Keratinocyte (primary cell): ENCODE data around the gene LHFPL6. TPM values are rescaled to one million over a fixed set of nuclear protein-coding genes. Genes with fewer than 3 reads are reported as not detected.

Experiments used
- DNase-seq: peaks from one replicate; pipeline ENCODE4 v3.0.0-alpha.2; 2011; ENCODE audit warnings: low read depth, missing footprints, low spot score
- FAIRE-seq: peaks from 2 replicates; lab custom pipeline; 2011; peaks lifted over from hg19 to GRCh38; lab: Jason Lieb, UNC
- H2AFZ ChIP-seq: 2 replicates; pipeline ENCODE4 v1.6.0; 2012; ENCODE audit warnings: low read length, control low read depth, inconsistent platforms; ENCODE audit not compliant: control insufficient read depth
- H3K27ac ChIP-seq: 2 replicates; pipeline ENCODE4 v1.5.1; 2011; ENCODE audit warnings: low read length; ENCODE audit not compliant: control insufficient read depth, insufficient read depth
- H3K27me3 ChIP-seq: 3 replicates; pipeline ENCODE4 v1.6.0; 2011; ENCODE audit warnings: low read length; ENCODE audit not compliant: control insufficient read depth, insufficient read depth; ENCODE audit errors: extremely low read depth
- H3K36me3 ChIP-seq, 2 experiments: 2 replicates in 1 of 2; 3 replicates in 1 of 2; pipeline ENCODE4 v1.5.1; 2011; ENCODE audit warnings: low read length in 2 of 2, mild to moderate bottlenecking in 1 of 2; ENCODE audit not compliant: control insufficient read depth in 2 of 2, insufficient read depth in 2 of 2; ENCODE audit errors: extremely low read depth in 1 of 2
- H3K4me1 ChIP-seq: 3 replicates; pipeline ENCODE4 v1.5.1; 2011; ENCODE audit warnings: low read length; ENCODE audit not compliant: control insufficient read depth, insufficient read depth; ENCODE audit errors: extremely low read depth
- H3K4me2 ChIP-seq: 3 replicates; pipeline ENCODE4 v1.6.0; 2011; ENCODE audit warnings: low read depth, low read length; ENCODE audit not compliant: control insufficient read depth, insufficient read depth; ENCODE audit errors: extremely low read depth
- H3K4me3 ChIP-seq, 3 experiments: fragments of 200-600 bp in 1 of 3; sonication (generic) in 1 of 3; 2 replicates in 2 of 3; 3 replicates in 1 of 3; pipeline ENCODE4 v1.5.1; 2011 to 2016; ENCODE audit warnings: low read length in 3 of 3, mild to moderate bottlenecking in 3 of 3, control low read depth in 2 of 3, inconsistent platforms in 1 of 3, low read depth in 1 of 3, mixed read lengths in 1 of 3, mixed run types in 1 of 3, moderate library complexity in 1 of 3; ENCODE audit not compliant: control insufficient read depth in 2 of 3, insufficient read depth in 2 of 3; ENCODE audit errors: extremely low read depth in 1 of 3
- H3K79me2 ChIP-seq: 2 replicates; pipeline ENCODE4 v1.6.0; 2012; ENCODE audit warnings: low read length; ENCODE audit not compliant: control insufficient read depth, insufficient read depth
- H3K9ac ChIP-seq: 3 replicates; pipeline ENCODE4 v1.6.0; 2011; ENCODE audit warnings: low read length; ENCODE audit not compliant: control insufficient read depth, insufficient read depth; ENCODE audit errors: extremely low read depth
- H3K9me1 ChIP-seq: 3 replicates; pipeline ENCODE4 v1.6.0; 2011; ENCODE audit warnings: low read length; ENCODE audit not compliant: control insufficient read depth, insufficient read depth; ENCODE audit errors: extremely low read depth
- H3K9me3 ChIP-seq: 2 replicates; pipeline ENCODE4 v1.5.1; 2012; ENCODE audit warnings: low read depth, low read length; ENCODE audit not compliant: control insufficient read depth
- H4K20me1 ChIP-seq: 3 replicates; pipeline ENCODE4 v1.6.0; 2011; ENCODE audit warnings: low read length; ENCODE audit not compliant: control insufficient read depth, insufficient read depth; ENCODE audit errors: extremely low read depth
- EZH2 ChIP-seq: IDR thresholded peaks from one replicate; pipeline ENCODE4 v1.6.1; 2012; ENCODE audit warnings: inconsistent platforms, mild to moderate bottlenecking, low read length, moderate library complexity
- dilution Hi-C: fragments of 300-500 bp; cut with MboI; formaldehyde crosslinking; loops from one replicate; pipeline ENCODE4 v1.7.0; 2020; ENCODE audit warnings: low sequenced_read_pairs; ENCODE audit not compliant: extremely low pct_ligation_motif_present
- polyA plus RNA-seq, 5 experiments: library from polyadenylated mRNA; depleted of rRNA in 3 of 5; stranded (reverse) in 3 of 5; stranded (forward) in 1 of 5; unstranded in 1 of 5; fragments of >200 nt; gene quantifications; 1 replicate in 1 of 5; 2 replicates in 3 of 5; 3 replicates in 1 of 5; pipeline versions ENCODE4 v1.2.1 to v1.2.3, GENCODE V29; 2011 to 2012; ENCODE audit warnings: missing spikeins in 2 of 5, low read depth in 1 of 5, low replicate concordance in 1 of 5
- TF ChIP-seq, protein P1 (sequence below), 3 experiments: IDR thresholded peaks in 1 of 3; conservative IDR thresholded peaks in 1 of 3; optimal IDR thresholded peaks in 1 of 3; 2 replicates in 2 of 3; 3 replicates in 1 of 3; pipeline versions ENCODE3 to v1.5.1; 2011; ENCODE audit warnings: low read length in 3 of 3, mild to moderate bottlenecking in 3 of 3, moderate library complexity in 2 of 3, control low read depth in 1 of 3, inconsistent platforms in 1 of 3; ENCODE audit not compliant: insufficient read depth in 2 of 3; ENCODE audit errors: extremely low read depth in 1 of 3

The LHFPL6 gene
- polyA plus RNA-seq, 1 donor (not counting 4 experiments of a cell fraction or from before 2014, with no cell fraction given), result 15.8 TPM

DNA sequence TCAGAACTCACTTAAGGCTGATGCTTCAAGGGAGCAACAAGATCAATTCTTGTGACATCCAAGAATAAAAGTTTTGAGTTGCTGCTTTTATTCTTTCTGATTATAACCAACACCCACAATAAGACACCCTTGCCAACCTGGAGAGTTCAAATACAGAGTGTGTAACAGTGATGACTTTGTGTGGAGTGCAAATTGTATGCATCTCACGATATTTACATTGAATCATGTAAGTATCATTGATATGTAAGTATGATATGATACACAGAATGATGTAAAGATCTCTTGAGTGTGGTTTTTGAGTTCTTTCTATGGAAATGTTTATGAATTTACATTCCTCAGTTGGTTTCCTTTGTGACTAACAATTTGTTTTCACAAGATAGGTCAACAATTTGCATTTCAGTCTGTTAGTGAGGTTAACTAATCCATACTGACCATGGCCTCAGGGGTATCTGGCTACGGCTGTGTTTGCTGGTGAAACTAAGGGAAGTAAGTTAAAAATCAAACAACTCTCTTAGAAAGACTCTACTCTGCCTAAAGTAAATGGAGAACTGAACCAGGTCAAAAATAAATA is 12.4 kb downstream of the LHFPL6 start:
- Histone ChIP-seq H3K79me2 (peaks cover 10% of the 10 kb centered on the region), H3K9me3 (no peaks in the 10 kb centered on the region), H3K4me1 (no peaks in the 10 kb centered on the region), H2AFZ (no peak overlapping the region), H3K27me3 (no peaks in the 10 kb centered on the region), H3K36me3 (no peaks in the 10 kb centered on the region), H3K27ac (no peak overlapping the region), H3K9ac (no peak overlapping the region), H4K20me1 (no peaks in the 10 kb centered on the region), H3K4me3 (no peak overlapping the region), H3K4me2 (no peak overlapping the region), H3K9me1 (no peaks in the 10 kb centered on the region)
- no peak for DNase-seq
- TF ChIP-seq, protein P1, sequence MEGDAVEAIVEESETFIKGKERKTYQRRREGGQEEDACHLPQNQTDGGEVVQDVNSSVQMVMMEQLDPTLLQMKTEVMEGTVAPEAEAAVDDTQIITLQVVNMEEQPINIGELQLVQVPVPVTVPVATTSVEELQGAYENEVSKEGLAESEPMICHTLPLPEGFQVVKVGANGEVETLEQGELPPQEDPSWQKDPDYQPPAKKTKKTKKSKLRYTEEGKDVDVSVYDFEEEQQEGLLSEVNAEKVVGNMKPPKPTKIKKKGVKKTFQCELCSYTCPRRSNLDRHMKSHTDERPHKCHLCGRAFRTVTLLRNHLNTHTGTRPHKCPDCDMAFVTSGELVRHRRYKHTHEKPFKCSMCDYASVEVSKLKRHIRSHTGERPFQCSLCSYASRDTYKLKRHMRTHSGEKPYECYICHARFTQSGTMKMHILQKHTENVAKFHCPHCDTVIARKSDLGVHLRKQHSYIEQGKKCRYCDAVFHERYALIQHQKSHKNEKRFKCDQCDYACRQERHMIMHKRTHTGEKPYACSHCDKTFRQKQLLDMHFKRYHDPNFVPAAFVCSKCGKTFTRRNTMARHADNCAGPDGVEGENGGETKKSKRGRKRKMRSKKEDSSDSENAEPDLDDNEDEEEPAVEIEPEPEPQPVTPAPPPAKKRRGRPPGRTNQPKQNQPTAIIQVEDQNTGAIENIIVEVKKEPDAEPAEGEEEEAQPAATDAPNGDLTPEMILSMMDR (optimal IDR thresholded peaks at IDR 0.05 in 1 of 3, IDR thresholded peaks at IDR 0.05 in 1 of 3, conservative IDR thresholded peaks at IDR 0.05 in 1 of 3; ENCODE audit: extremely low read depth in 1 of 3, insufficient read depth in 2 of 3, low read length in 3 of 3), result no peak
- no peak for TF ChIP-seq EZH2
- FAIRE-seq, result no peak
- dilution Hi-C loops, result no loop called here

DNA sequence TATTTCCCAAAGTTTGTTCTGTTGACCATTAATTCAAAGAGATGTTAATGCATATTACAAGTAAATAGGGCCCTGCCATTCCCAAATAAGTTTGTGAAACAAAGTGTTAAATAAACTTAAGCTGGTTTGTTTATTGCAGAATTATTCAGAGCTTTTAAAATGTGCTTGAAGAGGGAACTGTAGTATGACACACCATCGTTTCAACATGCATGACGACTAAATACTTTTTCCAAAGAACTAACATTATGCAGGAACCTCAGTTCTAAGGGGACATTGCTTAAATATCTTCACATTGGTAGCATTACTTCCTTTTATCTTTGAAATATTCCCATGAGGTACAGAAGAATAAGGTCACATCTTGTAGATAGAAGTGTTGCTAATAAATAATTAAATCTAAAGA is 14.6 kb downstream of the LHFPL6 start:
- Histone ChIP-seq H3K9ac (no peak overlapping the region), H2AFZ (no peak overlapping the region), H3K4me3 (no peak overlapping the region), H4K20me1 (no peaks in the 10 kb centered on the region), H3K9me1 (no peaks in the 10 kb centered on the region), H3K27me3 (no peaks in the 10 kb centered on the region), H3K4me2 (no peak overlapping the region), H3K79me2 (peaks cover 8% of the 10 kb centered on the region), H3K4me1 (no peaks in the 10 kb centered on the region), H3K9me3 (no peaks in the 10 kb centered on the region), H3K36me3 (no peaks in the 10 kb centered on the region), H3K27ac (no peak overlapping the region)
- dilution Hi-C loops, result no loop called here
- FAIRE-seq (no peak), DNase-seq (no peak)
- TF ChIP-seq EZH2, result no peak
- TF ChIP-seq, protein P1 (optimal IDR thresholded peaks at IDR 0.05 in 1 of 3, IDR thresholded peaks at IDR 0.05 in 1 of 3, conservative IDR thresholded peaks at IDR 0.05 in 1 of 3; ENCODE audit: extremely low read depth in 1 of 3, insufficient read depth in 2 of 3, low read length in 3 of 3), result no peak
